Stimulated activated CD4-positive, alpha-beta T cell treated with anti-CD3 and anti-CD28 coated beads, Interleukin-4, amount 100 ng/mL, for 48 hours (primary cell): Measurements from ENCODE around the gene USP17L28.
A peak's percentile ranks its signal among the peaks of the same experiment; 100 is the strongest.
"Not testable (repeated sequence)": the region's sequence is repeated elsewhere in the genome, so short reads cannot be mapped to it uniquely, and the experiment has no call there.

Source experiments
- DNase-seq, 2 donors: peaks; one replicate each; pipeline ENCODE4 v3.0.0-alpha.2; 2020; ENCODE audit warnings: low read depth in 2 of 2

USP17L28 gene, protein sequence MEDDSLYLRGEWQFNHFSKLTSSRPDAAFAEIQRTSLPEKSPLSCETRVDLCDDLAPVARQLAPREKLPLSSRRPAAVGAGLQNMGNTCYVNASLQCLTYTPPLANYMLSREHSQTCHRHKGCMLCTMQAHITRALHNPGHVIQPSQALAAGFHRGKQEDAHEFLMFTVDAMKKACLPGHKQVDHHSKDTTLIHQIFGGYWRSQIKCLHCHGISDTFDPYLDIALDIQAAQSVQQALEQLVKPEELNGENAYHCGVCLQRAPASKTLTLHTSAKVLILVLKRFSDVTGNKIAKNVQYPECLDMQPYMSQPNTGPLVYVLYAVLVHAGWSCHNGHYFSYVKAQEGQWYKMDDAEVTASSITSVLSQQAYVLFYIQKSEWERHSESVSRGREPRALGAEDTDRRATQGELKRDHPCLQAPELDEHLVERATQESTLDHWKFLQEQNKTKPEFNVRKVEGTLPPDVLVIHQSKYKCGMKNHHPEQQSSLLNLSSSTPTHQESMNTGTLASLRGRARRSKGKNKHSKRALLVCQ

DNA sequence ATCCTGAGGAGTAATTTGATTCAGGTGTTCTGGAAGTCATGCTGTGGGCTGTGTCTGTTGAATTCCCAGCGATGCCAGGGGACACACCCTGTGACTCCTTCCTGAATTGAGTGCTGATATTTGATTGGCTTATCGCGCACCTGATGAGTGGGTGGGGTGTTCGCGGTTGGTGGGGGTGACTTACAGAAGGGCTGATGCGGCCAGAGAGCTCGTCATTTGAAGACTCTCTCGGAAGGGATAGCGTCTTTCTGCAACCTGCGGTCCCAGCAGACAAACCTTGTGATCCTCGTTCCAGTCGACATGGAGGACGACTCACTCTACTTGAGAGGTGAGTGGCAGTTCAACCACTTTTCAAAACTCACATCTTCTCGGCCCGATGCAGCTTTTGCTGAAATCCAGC is at the start of gene USP17L28:
TSS of gene USP17L28 (plus strand) at position 301 of the 400 bp plus-strand sequence. CDS start at position 301, 0 bp downstream.
- DNase-seq = not testable (repeated sequence)

DNA sequence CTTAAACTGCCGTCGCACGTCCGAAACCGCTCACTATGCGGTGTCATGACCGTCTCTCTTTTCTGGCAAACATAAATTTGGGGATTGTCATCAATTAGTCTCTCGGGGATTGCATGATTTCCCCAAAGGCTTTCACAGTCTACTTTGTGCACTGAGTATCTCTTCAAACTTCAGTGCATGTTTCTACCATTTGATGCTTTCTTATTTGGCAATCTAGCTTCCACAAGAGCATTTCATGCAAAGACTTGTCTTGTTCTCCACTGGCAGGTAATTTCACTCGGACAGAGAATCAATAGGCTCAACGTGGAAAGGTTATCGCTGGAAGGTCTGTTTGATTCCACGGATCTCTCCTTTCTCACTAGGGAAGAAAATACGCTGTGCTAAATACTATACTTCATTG is 24.5 kb upstream of the USP17L28 start:
- DNase-seq = not testable (repeated sequence)

DNA sequence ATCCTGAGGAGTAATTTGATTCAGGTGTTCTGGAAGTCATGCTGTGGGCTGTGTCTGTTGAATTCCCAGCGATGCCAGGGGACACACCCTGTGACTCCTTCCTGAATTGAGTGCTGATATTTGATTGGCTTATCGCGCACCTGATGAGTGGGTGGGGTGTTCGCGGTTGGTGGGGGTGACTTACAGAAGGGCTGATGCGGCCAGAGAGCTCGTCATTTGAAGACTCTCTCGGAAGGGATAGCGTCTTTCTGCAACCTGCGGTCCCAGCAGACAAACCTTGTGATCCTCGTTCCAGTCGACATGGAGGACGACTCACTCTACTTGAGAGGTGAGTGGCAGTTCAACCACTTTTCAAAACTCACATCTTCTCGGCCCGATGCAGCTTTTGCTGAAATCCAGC is 23.8 kb upstream of the USP17L28 start, which contains the start of gene USP17L24:
TSS of gene USP17L24 (plus strand) at position 301 of the 400 bp plus-strand sequence. CDS start at position 301, 0 bp downstream.
- DNase-seq = not testable (repeated sequence)

DNA sequence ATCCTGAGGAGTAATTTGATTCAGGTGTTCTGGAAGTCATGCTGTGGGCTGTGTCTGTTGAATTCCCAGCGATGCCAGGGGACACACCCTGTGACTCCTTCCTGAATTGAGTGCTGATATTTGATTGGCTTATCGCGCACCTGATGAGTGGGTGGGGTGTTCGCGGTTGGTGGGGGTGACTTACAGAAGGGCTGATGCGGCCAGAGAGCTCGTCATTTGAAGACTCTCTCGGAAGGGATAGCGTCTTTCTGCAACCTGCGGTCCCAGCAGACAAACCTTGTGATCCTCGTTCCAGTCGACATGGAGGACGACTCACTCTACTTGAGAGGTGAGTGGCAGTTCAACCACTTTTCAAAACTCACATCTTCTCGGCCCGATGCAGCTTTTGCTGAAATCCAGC is 19.1 kb upstream of the USP17L28 start, which contains the start of gene USP17L25:
TSS of gene USP17L25 (plus strand) at position 301 of the 400 bp plus-strand sequence. CDS start at position 301, 0 bp downstream.
- DNase-seq = not testable (repeated sequence)

DNA sequence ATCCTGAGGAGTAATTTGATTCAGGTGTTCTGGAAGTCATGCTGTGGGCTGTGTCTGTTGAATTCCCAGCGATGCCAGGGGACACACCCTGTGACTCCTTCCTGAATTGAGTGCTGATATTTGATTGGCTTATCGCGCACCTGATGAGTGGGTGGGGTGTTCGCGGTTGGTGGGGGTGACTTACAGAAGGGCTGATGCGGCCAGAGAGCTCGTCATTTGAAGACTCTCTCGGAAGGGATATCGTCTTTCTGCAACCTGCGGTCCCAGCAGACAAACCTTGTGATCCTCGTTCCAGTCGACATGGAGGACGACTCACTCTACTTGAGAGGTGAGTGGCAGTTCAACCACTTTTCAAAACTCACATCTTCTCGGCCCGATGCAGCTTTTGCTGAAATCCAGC is 14.3 kb upstream of the USP17L28 start, which contains the start of gene USP17L26:
TSS of gene USP17L26 (plus strand) at position 301 of the 400 bp plus-strand sequence. CDS start at position 301, 0 bp downstream.
- DNase-seq = not testable (repeated sequence)

DNA sequence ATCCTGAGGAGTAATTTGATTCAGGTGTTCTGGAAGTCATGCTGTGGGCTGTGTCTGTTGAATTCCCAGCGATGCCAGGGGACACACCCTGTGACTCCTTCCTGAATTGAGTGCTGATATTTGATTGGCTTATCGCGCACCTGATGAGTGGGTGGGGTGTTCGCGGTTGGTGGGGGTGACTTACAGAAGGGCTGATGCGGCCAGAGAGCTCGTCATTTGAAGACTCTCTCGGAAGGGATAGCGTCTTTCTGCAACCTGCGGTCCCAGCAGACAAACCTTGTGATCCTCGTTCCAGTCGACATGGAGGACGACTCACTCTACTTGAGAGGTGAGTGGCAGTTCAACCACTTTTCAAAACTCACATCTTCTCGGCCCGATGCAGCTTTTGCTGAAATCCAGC is 9.6 kb upstream of the USP17L28 start, which contains the start of gene USP17L5:
TSS of gene USP17L5 (plus strand) at position 301 of the 400 bp plus-strand sequence. CDS start at position 301, 0 bp downstream.
- DNase-seq = not testable (repeated sequence)

DNA sequence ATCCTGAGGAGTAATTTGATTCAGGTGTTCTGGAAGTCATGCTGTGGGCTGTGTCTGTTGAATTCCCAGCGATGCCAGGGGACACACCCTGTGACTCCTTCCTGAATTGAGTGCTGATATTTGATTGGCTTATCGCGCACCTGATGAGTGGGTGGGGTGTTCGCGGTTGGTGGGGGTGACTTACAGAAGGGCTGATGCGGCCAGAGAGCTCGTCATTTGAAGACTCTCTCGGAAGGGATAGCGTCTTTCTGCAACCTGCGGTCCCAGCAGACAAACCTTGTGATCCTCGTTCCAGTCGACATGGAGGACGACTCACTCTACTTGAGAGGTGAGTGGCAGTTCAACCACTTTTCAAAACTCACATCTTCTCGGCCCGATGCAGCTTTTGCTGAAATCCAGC is 4.8 kb upstream of the USP17L28 start, which contains the start of gene USP17L27:
TSS of gene USP17L27 (plus strand) at position 301 of the 400 bp plus-strand sequence. CDS start at position 301, 0 bp downstream.
- DNase-seq = not testable (repeated sequence)

DNA sequence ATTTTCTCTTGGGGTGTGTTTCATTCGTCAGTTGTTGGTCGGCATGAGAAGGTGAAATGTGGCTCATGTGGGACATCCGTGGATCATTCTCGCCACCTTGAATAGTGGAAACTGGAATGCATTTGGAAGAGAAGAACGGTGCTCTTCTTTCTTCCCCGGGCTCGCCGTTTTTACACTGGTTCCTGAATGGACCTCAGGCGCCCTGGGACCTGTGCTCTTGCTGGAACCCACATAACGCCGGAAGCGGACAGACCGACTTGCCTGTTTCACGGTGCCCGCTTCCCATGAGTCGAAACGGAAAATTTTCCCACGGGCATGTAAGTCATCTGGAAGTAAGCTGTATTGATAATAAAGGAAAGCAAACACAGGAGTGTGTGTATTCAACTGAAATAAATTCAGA is 2.2 kb downstream of the USP17L28 start:
- DNase-seq = not testable (repeated sequence)

DNA sequence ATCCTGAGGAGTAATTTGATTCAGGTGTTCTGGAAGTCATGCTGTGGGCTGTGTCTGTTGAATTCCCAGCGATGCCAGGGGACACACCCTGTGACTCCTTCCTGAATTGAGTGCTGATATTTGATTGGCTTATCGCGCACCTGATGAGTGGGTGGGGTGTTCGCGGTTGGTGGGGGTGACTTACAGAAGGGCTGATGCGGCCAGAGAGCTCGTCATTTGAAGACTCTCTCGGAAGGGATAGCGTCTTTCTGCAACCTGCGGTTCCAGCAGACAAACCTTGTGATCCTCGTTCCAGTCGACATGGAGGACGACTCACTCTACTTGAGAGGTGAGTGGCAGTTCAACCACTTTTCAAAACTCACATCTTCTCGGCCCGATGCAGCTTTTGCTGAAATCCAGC is 4.6 kb downstream of the USP17L28 start, which contains the start of gene USP17L29:
TSS of gene USP17L29 (plus strand) at position 301 of the 400 bp plus-strand sequence. CDS start at position 301, 0 bp downstream.
- DNase-seq = not testable (repeated sequence)

DNA sequence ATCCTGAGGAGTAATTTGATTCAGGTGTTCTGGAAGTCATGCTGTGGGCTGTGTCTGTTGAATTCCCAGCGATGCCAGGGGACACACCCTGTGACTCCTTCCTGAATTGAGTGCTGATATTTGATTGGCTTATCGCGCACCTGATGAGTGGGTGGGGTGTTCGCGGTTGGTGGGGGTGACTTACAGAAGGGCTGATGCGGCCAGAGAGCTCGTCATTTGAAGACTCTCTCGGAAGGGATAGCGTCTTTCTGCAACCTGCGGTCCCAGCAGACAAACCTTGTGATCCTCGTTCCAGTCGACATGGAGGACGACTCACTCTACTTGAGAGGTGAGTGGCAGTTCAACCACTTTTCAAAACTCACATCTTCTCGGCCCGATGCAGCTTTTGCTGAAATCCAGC is 14.1 kb downstream of the USP17L28 start, which contains the start of gene USP17L30:
TSS of gene USP17L30 (plus strand) at position 301 of the 400 bp plus-strand sequence. CDS start at position 301, 0 bp downstream.
- not testable (repeated sequence) for DNase-seq

DNA sequence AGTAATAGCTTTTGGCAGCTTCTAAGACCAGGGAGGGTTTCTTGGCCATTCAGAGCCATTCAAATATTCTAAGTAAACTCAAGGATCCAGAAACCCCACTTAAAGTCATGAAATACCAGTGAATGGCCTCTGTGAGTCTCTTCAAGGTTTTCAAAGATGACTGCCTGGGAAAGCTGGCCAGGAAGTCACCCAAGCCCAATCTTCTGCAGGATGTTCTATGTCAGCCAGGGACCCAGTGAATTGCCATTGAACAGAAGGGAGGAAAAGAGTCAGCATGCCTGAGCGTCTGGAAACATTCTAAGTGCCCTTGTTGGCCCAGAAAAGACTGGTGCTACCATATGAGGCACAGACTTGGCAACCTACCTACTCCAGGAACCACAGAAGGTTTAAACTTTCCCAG is 31.2 kb downstream of the USP17L28 start:
- DNase-seq = not testable (repeated sequence)

DNA sequence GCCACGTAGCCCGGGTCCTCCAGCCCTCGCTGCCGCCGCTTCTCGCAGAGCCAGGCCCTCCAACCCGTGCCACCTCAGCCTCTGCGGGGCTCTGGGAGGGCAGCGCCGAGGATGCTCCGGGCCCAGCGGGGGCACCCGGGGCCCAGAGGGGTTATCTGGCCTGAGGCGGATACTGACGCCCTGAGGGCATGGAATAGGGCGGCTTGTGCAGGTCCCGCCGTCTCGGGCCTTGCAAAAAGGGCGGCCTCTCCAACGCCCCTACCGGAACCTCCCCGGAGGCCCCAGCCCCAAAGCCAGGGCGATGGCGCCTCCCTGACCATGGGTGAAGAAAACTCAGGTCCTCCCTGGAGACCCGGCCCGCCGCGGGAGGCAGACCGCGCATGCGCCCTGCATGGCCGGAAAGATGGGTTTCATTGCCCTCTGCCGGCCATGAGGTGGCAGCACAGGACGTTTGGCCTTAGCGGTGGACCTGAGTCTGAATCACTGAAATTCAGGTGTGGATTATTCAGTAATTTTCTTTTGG is 32.4 kb downstream of the USP17L28 start:
- DNase-seq = peak; percentile 38 to 50

DNA sequence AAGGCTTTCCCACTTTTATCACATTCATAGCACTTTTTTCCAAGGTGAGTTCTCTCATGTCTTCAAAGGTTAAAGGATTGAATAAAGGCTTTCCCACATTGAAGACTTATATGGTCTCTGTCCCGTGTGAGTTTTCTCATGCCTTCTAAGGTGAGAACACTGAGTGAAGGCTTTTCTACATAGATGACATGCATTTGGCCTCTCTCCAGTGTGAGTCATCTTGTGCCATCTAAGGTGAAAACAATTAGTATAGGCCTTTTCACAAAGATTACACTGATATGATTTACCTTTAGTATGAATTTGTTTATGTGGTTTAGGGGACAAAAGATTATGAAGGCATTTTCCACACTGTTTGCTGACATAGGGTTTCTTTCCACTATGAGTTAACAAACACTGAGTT is 35.4 kb downstream of the USP17L28 start:
- no peak for DNase-seq

DNA sequence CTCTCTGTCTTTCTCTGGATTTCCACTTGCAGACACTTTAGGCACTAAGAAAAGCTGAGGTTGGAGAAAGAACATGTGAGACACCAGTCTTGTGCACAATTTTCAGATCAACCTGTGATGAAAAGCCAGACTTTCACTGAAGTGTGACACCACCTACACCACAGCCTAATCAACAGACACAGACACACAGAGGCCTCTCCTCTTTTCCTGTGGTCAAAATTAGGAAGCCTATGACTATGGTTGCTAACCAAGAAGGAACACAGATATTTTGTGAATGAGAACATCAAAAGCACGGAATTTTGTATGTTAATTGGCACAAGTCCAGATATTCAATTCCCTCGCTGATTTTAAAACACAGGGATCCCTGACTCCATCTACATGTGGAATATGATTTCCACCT is 40.3 kb downstream of the USP17L28 start:
- DNase-seq = not testable (repeated sequence)
